GM19397 (cell line): ENCODE data around the gene TMEM185A.
"Not testable (repeated sequence)": the region's sequence is repeated elsewhere in the genome, so short reads cannot be mapped to it uniquely, and the experiment has no call there.

ENCODE experiments used
- ATAC-seq: cut with Tn5 transposase; IDR thresholded peaks from one replicate; pipeline ENCODE4 v1.9.1; 2021; ENCODE audit warnings: mild to moderate bottlenecking, moderate library complexity; ENCODE audit not compliant: unreplicated experiment

TMEM185A gene

GRCh38 chrX:149628280-149628679, 3.3 kb downstream of the TMEM185A start:
- no peak for ATAC-seq

DNA sequence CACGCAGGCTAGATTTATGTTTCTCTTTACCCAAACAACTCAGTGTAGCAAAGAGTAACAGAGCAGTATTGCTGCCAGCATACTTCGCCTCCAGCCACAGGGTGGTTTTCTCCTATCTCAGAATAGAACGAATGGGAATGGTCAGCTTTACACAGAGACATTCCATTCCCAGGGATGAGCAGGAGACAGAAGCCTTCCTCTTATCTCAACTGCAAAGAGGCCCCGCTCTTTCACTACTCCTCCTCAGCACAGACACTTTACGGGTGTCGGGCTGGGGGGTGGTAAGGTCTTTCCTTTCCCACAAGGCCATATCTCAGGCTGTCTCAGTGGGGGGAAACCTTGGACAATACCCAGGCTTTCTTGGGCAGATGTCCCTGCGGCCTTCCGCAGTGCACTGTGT, 4.8 kb downstream of the TMEM185A start:
- ATAC-seq = not testable (repeated sequence)

- not testable (repeated sequence) for ATAC-seq
These were observed 11.9 kb downstream of the TMEM185A start for GRCh38 chrX:149619662-149620061.

GRCh38 chrX:149618871-149619270, 12.7 kb downstream of the TMEM185A start:
- ATAC-seq = no peak

DNA sequence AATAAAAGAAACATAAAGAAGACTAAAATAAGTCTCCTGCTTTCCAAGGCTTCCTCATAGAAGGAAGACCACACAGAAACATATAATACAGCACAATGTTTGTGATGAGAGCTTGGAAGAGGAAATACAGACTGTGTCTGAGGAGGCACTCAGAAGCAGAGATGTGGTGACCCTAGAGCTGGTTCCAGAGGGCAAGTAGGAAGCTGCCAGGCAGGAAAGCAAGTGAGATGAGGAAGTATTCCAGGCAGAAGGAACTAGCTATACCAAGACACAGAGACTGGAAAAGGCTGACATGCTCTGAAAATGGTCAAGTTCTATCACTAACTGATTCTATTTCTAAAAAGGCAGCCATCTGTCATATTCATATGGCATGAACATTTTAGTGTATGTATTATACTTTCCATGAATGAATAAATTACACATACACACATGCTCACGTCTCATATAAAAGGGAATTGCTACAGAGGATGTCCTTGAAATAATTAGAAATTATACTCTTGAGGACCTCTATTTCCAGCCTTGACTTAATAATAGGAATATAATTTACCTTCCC, 19.9 kb downstream of the TMEM185A start:
- no peak for ATAC-seq

GRCh38 chrX:149610511-149610910, 21.1 kb downstream of the TMEM185A start:
- no peak for ATAC-seq

- ATAC-seq = no peak
These were observed 23.9 kb downstream of the TMEM185A start for GRCh38 chrX:149607699-149608098.

- not testable (repeated sequence) for ATAC-seq
These were observed 26.2 kb downstream of the TMEM185A start for GRCh38 chrX:149605248-149605885.

DNA sequence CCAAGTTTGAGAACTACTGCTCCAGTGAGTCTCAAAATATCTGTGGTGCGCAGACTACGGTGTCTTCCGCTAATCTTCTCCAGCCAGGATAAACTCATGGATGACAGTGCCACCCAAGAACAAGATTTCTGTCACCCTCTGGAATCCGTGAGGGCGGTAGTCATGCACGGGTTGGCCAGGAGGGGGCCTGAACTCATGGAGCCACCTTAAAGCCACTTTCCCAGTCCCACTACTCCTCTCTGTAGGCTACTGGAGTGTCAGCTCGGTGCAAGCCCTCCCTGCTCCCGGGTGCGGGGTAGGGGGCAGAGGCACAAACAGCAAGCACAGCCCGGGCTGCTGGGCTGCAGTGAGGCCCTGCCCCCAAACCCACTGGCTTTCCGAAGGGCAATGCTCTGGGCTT, 33.0 kb downstream of the TMEM185A start:
- ATAC-seq = not testable (repeated sequence)

DNA sequence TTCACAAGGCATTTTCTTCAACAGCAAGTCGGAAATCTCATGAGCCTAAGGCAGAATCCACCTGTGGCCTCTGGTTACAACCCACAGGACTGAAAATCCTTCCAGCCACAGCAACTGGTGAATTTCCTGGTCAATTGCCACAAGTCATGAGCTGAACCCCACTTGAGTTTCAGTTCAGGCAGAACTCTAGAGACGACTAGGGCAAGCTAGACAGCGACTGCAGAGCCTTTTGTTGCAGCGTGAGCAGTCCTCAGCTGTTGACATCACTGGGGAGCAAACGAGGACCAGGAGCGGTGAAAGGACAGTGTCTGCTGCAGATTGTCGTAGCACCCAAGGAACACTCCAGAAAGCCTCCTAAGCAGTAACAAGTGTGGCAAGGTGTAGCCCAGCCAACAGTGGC, 35.6 kb downstream of the TMEM185A start:
- not testable (repeated sequence) for ATAC-seq

DNA sequence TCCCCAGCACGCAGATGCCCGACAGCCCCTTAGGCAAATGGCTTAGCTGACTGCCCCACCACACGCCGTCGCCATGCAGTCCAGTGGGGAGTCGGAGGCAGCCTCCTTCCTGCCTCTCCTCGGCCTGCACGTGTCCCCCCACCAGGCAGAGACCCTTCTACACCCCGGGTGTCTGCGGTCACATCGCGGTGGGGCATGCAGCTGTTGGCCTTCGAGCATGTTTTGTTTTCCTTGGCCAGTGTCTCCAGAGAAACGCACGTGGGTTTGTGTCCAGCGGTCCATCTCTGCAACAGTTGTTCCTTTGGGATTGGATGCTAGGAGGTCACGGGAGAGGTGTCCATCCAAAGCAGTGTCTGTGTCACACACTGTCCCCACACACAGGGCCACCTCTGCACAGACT, 36.4 kb downstream of the TMEM185A start, which contains the start of gene HSFX2:
TSS of gene HSFX2 (minus strand) at position 101 of the 400 bp plus-strand sequence. CDS start 614 bp downstream, outside the sequence.
- ATAC-seq = not testable (repeated sequence)

- not testable (repeated sequence) for ATAC-seq
These were observed 40.6 kb downstream of the TMEM185A start for GRCh38 chrX:149590993-149591392.

DNA sequence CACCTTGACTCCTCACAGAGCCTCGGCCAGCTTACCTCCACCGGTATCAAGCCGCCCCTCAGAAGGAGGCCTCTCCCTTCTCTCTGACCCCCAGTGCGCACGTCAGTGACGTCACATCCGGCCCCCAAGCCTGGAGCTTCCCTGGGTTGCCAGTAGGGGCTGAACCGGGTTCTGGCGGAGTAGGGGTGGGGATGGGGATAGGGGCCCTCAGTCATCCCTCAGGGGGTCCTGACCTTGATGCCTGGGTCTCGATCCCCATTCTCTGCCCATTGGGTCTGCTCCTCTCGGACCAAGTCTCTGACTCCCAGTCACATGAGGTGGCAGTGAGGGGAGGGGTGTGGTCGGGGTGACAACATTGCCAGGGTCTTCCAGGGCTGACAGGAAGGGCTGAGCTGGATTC, 44.2 kb downstream of the TMEM185A start, which contains the start of gene MAGEA9B:
TSS of gene MAGEA9B (minus strand) at position 101 of the 400 bp plus-strand sequence. CDS start 4,280 bp downstream, outside the sequence.
- ATAC-seq = not testable (repeated sequence)

DNA sequence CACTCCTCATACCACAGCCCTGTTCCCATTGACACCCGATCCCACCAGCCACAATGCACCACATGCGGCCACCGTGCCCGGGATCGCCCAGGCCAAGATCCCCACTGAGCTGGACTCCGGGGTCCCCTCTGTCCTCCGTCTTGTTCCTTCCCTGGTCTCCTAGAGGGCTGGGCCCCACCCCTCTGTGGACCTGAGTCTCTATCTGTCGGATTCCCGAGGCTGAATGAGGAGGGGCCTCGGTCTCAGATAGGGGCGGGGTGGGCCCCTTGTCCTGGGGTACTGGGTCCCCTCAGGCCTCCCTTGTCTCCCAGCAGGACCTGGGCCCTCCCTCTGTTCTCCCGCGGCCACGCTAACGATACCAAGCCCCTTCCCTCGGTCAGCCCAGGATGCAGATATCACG, 46.0 kb downstream of the TMEM185A start:
- ATAC-seq = not testable (repeated sequence)

DNA sequence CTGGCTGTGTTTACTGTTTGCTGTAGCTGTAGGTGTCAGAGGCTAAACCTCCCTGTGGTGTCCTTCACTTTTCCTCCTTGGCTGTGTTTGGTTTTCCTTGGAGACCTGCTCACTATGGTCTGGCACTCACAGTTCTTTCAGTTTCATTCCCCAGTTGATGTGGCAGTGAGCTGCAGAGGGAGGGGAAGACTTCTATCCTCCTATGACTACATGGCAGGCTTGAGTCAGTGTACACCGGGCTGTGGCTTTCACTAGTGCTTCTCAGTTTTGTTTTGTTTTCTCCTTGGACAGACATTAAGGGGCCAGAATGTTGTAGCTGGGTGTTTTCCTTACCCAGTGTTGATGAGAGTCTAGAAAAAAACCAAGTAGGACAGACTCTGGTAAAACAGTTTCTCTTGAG, 58.1 kb downstream of the TMEM185A start:
- peak; percentile 100 for ATAC-seq

GRCh38 chrX:149572743-149573142, 58.8 kb downstream of the TMEM185A start:
- ATAC-seq = no peak

DNA sequence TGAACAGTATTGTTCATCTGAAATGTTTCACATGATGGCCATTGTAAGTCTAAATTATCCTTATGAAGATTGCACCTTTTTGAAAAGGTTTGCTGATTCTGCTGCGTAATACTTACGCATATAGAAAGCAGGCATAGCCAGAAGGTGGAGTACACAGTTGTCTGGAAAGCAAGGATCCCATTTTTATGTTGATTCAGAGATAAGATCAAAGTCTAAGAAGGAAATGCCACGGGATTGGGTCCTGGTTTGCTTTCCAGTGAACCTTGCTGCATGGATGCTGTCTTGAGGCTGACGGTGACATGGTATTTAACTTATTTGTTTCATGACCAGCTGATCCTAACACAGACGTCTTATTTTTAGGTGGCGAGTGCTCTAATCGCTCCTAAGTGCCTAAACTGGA, 59.8 kb downstream of the TMEM185A start:
- no peak for ATAC-seq

DNA sequence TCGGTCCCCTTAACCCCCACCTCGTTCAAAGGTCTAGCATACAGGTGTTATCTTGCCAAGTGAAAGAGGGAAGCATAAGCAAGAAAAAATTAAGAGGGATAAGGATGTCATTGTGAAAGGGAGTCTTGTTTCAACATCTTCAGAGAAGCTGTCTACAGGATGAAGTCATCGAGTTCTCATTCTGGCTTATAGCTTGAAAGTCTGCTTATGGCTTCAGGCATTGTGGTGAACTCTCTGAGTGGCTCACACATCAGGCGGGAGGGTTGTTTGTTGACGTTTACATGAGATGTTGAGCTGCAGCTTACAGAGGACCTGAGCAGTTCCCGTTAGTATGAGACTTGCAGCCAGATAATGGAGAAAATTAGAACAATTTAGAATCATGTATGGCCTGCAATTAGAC, 60.9 kb downstream of the TMEM185A start:
- ATAC-seq = no peak

GRCh38 chrX:149569770-149570169, 61.8 kb downstream of the TMEM185A start:
- ATAC-seq = no peak

DNA sequence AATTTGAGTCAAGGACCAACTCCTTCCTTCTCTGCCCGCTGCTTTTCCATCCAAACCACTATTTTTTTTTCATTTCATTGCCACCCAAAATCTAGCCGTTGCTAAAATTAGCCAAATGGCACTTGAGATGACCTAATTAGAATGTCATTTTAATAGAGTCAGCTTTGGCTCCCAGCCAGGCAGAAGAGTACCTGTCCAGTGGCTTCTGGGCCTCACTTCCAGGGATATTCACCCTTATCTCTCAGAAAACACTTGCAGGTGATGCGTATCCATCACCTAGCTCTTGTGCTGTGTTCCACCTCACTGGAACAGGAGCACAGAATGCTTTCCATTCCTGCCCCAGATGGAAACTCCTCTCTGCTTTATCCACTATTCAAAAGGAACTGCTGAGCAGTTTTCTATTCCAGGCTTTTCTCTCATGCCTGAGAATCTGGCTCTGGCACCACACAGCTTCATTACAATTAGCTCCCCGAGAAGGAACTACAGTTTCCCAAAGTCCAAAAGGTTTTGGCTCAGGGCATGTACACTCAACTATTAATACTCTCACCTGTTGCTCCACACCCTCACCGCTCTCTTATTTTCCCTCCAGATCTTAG, 62.8 kb downstream of the TMEM185A start:
- no peak for ATAC-seq

GRCh38 chrX:149567621-149568417, 63.8 kb downstream of the TMEM185A start:
- ATAC-seq = no peak
